Fibroblast of peridontal ligament (primary cell): ENCODE results near the gene UTP18.
"Not testable (repeated sequence)": the region's sequence is repeated elsewhere in the genome, so short reads cannot be mapped to it uniquely, and the experiment has no call there.

ENCODE experiments used
- DNase-seq: peaks from one replicate; pipeline ENCODE4 v3.0.0-alpha.2; 2010; ENCODE audit errors: extremely low read depth

UTP18 gene

DNA sequence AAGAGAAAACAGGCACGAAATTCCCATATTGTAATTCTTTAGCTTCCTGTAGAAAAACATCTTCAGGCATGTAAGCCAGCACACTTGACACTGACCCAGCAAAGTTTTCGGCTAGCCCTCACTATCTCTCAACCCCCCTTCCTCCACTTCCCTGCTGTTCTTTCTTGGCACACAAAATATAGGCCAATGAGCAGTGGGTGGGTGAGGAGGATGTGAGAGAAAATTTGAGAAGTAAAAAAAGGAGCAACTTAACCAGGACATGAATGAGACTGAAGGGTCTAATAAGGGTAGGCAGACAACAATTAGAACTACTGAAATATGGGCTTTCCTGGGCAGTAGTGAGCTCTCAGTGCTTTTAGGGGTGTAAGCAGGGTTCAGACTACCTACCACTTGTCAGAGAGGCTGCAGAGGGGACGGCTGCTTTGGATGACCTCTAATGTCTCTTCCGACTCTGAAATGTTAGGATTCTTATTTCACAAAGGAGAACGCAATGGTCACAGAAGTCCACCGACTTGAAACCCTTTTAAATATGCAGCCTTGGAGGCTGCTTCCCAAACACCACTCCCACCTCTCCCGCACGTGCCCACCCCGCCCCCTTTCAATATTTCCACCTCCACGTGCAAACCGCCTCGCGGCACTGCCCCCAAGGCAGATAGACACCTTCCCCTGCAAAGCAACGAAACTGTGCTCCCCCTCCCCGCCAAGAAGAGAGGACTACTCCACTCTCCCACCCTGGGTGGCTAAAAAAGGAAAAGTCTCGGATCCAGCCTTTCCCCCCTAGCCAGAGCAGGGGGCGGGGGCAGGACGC, 1.4 kb upstream of the UTP18 start:
- DNase-seq, result peak; percentile 11

DNA sequence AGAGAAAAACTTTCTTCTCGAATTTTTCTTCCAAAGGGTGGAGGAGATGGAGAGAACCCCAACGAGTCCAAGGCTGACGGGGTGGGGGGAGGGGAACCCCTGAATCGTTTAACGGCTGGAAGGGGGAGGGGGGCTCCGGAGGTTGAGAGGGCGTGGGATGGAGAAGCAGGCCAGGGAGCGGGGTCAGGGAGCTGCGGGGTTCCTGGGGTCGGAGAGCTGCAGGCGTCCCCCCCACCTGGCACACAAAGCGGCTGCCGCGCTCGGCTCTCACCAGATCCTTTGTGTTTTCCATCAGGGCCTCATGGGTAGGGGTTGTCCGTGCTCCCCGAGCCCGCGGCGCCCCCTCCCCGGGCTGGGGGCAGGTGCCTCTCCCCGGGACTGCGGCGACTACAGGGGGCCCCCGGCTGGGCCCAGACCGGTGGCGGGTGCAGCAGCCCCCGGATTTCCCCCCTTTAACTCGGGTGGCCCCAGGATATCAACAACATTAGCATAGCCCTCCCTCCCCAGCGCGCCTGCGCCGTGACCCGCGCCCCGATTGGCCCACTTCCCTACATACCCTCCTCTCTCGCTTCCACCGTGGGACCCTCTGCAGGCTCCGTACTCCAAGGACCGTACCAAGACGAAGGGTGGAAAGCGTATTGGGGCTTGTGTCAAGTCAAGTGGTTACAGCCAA, 646 bp upstream of the UTP18 start, which contains the start of gene MBTD1:
Gene MBTD1, minus strand, starts transcription at position 486 of the 673 bp plus-strand sequence. CDS start 34,888 bp downstream, outside the sequence.
- DNase-seq, result peak; percentile 98

DNA sequence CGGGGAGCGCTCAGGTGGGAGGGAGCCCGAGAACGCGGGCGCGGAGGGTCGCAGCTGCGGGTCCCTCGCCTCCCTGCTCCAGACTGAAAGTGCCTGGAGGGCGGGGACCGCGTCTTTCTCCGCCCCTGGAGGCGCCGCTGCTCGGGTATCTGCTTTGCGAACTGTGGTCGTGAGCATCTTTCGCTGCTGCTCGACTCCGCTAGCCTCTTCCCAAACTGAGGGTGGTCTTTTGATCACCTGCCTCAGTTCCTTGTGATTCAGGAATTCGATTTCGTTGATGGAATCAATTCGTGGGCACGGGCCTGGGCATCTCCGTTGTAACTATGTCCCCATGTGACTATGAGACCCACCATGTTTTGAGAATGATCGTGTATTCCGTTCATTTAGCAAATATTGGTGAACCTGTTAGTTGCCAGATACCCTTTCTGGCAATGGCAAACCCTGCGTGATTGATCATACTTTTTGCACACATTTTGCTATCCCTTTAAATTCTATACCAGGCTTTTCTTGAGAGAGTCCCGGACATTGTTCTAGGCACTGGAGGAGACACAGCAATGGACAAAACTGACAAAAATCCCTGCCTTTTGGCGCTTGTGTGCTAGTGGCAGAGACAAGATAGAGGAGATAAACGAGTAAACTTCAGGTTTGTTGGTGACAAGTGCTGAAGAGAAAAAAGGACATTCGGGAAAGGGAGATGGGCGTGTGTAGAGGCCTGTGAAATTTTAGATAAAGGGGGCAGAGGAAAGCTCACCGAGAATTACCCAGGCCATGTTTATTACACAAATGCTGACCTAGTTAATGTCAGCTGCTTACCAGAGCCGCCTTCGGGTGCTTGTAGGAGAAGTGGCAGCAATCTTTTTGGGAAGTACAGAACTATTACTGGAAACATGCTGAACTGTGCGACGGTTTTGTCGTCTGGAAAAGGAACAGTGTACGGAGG, 948 bp downstream of the UTP18 start:
- DNase-seq, result peak; percentile 18

DNA sequence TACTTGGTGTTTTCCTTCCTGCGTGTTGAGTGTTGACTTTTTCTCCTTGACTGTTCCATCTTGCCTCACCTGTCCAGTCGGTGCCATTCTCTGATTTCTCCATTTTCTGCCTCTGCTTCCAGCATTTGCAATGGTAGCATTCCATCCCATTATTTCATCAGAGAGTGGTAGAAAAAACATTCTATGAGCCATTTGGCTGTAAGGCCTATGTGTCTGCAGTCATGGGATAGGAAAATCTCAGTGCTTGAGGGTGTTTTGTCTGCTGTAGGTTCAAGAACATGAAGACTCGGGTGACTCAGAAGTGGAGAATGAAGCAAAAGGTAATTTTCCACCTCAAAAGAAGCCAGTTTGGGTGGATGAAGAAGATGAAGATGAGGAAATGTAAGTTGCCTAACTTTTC, 2.7 kb downstream of the UTP18 start:
- peak; percentile 21 for DNase-seq

DNA sequence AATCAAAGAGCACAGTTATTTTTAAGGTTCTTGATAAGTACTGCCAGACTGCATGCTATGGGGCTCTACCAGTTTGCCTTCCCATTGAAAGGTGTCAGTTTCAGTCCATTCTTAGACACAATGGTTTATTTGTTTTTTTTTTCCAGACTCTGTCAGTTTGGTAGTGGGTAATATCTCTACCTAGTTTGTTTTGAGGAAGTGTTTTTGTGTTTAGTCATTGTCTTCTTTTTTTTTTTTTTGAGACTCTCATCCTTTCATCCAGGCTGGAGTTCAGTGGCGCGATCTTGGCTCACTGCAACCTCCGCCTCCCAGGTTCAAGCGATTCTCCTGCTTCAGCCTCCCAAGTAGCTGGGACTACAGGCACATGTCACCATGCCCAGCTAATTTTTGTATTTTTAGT, 4.1 kb downstream of the UTP18 start:
- DNase-seq, result not testable (repeated sequence)

DNA sequence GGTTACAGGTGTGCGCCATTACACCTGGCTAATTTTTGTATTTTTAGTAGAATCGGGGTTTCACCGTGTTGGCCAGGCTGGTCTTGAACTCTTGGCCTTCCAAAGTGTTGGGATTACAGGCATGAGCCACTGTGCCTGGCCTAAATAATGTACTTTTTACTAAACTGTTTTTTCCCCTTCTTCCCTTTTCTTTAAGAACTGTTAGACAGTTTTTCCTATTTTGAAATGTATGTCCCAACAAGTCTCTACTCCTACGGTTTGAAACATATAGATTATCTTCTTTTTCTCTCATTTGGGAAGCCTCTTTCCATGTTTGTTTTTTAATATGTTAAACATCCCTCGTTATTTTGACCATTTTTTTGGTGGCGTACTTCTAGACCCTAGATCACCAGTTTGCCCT, 9.6 kb downstream of the UTP18 start:
- no peak for DNase-seq

DNA sequence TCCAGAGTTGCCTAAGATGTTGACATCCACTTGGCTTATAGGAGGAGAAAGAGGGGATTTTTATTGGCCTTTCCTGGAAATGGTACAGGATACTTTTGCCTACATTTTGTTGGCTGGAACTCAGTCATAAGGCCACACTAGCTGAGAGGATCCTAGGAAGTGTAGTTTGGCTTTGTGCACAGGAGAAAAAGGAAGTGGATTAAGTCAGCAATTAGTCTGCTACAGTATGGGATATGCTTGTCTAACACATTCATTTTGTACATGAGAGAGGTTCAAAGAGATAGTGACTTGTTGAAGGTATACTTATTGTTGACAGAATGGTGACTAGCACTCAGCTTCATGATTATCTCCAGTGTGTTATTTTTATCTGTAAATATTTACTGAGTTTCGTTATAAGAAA, 10.3 kb downstream of the UTP18 start:
- DNase-seq, result no peak

DNA sequence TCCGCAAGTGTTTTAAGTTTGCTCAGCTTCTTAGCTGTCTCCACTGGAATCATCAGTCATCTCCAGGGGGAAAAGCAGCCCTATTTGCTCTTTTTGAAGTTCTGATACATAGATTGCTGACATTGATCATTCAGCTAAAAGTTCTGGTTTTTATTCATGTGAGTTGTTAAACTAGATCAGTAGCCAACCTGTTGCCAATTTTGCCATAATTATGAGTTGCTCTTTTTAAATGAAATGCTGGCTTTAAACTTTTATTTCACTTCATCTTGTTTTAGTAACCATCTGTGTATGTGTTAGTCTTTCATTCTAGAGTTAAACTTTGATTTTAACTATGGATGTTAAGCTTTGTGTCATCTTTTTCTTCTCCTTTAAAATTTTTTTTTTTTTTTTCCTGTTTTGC, 12.5 kb downstream of the UTP18 start:
- DNase-seq, result no peak

DNA sequence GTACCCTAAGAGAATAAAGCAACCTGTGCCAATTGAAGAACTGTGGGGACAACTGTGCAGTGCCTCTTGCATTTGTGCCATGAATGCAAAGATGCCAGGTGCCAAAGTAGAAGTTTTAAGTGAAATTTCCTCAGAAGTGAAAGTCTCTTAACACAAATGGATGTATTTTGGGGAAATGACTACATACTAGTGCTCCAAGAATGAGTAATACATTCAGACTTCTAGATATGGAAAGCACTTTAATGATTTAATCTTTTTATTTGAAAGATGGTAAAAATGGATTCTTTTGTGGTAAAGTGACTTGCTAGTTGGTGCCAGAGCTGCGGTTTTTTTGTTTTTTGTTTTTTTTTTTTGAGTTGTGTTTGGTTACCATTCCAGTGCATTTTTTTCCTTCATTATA, 15.0 kb downstream of the UTP18 start:
- peak; percentile 93 for DNase-seq

DNA sequence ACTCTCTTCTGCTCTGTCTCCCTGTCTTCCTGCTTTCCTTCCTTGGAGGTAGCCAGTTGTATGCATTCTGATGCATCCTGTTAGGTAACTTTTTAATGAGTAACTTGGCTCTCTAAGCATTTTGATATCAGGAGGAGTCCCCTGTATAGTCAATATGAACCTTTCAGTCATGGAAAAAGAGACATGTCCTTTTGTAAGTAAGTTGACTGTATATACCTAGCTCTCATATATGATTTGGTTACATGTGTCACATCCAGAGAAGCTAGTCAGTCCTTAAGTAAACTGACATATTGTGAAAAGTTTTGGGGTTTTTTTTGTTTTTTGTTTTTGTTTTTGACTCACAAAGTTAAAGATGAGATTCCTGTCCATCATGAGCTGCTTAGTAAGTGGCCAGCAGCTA, 18.8 kb downstream of the UTP18 start:
- DNase-seq, result no peak

DNA sequence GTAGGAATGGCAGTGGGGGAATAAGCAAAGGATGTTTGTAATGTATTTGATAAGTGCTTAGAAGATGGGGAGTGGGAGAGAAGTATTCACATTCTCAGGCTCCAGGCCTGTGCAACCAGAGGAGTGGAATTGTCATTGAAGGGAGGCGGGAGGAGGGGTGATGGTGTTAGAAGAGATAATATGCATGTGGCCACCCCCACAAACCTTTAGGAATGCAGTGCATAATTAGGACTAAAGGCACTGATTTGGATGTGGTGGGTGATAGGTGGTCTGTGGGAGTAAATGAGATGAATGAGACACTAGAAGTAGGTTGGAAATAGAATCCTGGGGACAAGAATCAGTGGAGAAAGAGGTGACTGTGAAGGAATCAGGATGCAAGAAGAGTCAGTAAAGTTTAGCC, 27.1 kb downstream of the UTP18 start:
- no peak for DNase-seq

DNA sequence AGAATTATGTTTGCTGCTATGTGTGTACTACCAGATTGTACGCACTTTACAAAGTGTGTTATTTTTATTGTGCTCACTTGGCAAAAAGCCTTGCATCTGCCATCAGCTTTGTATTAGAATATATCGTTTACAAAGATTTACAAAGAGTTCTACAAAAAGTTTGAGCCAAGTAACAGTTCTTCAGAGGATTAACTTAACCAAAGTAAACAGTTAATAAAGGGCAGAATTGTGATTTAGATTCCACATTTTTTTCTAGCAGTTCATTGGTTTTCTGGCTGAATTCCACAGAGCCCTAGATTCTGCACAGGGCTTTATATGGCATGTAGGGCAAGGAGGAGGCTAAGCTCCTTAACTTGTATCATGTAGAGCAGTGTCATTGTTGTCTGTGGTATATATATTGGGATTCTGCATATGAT, 29.4 kb downstream of the UTP18 start:
- no peak for DNase-seq

DNA sequence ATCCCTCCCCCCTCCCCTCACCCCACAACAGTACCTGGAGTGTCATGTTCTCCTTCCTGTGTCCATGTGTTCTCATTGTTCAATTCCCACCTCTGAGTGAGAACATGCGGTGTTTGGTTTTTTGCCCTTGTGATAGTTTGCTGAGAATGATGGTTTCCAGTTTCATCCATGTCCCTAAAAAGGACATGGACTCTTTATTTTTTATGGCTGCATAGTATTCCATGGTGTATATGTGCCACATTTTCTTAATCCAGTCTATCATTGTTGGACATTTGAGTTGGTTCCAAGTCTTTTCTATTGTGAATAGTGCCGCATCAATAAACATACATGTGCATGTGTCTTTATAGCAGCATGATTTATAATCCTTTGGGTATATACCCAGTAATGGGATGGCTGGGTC, 34.0 kb downstream of the UTP18 start:
- not testable (repeated sequence) for DNase-seq

DNA sequence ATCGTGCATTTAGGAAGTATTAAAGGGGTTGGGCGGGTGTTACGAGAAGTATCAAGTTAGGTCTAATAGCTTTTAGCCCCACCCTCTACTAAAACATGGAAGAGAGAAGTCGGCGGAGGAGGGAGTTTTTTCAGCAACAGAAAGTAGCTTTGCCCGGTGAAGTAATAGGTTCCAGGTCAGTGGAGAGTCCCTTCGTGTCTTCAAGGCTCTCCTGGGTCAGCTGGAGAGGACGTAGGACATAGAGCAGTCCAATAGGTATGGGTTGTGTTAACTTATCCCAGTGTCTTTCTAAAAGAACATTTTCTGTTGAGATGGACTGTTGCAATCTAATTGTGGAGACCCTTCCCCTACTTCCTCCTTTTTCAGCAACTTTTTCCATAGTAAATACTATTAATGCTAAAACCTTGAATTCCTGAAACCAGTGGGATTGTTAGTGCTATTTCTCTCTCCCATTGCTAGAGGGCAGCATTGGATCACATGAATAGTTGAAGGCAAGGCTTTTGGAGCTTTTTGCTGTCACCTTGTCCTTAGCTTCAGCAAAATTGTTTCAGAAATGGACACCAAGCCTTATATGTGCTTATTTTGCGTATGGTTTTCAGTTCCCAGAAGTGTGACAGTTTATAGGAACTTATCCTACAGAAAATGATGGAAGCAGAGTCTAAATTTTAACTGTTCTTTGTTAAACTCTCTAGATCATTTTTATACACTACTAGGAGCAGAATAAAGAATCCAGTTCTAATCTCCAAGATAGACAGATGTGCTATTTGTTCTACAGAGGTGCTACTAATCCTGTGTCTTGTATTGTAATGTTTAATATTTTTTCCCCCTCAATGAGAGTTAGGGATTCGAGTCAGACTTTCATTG, 38.4 kb downstream of the UTP18 start:
- peak; percentile 66 for DNase-seq

DNA sequence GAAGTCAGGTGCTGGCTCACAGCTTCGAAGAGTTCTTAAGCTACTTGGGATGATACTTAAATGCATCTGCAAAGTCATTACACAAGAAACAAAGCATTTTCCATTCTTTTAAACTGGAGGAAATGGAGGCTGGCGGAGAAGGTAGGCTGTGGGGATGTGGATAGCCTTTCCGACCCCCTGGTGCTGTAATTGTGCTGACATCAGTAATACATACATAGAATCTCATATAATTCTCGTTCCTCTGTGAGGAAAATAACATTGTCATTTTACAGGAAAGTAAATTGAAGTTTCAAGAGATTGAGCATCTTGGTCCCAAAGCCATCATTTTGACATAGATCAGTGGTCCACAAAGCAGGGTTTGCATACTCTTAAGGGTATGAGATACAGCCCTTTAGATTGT, 39.5 kb downstream of the UTP18 start:
- DNase-seq, result no peak

DNA sequence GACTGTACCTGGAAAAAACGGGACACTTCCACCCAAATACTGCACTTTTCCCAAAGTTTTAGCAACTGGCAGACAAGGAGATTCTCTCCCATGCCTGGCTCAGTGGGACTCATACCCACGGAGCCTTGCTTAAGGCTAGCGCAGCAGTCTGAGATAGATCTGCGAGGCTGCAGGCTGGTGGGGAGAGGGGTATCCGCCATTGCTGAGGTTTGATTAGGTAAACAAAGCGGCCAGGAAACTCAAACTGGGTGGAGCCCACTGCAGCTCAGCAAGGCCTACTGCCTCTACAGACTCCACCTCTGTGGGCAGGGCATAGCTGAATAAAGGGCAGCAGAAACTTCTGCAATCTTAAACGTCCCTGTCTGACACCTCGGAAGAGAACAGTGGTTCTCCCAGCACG, 44.8 kb downstream of the UTP18 start:
- DNase-seq, result no peak

DNA sequence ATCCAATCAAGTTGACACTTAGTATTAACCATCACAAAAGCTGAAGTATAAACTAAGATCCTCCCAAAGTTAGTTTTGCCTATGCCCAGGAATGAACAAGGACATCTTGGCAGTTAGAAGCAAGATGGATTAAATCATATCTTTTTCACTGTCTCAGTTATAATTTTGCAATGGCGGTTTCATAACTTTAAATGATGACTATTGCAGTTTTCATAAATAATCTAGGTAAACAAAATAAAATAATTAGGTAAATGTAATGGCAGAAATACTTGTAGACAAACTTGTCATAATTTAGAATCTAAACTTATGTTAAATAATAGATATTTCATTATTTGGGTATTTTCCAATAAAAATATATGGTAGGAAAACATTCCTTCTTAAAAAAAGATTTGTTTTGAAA, 51.7 kb downstream of the UTP18 start:
- DNase-seq, result not testable (repeated sequence)

DNA sequence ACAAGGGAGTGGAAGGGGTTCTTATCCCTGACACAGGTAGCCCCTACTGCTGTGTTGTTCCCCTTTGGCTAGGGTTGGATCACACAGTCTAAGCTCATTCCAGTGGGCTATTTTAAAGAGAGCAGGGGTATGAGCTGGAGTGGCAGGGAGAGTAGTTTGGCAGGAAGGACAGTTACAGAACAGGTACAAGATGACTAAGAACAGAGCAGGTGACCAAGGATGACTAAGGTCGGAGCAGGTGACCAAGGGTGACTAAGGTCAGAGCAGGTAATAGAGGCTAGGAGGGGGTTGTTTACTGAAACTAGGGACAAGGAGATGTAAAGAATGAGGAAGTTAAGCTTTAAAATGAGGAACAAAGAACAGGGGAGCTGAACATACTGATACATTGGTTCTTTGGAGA, 58.8 kb downstream of the UTP18 start:
- DNase-seq, result no peak

DNA sequence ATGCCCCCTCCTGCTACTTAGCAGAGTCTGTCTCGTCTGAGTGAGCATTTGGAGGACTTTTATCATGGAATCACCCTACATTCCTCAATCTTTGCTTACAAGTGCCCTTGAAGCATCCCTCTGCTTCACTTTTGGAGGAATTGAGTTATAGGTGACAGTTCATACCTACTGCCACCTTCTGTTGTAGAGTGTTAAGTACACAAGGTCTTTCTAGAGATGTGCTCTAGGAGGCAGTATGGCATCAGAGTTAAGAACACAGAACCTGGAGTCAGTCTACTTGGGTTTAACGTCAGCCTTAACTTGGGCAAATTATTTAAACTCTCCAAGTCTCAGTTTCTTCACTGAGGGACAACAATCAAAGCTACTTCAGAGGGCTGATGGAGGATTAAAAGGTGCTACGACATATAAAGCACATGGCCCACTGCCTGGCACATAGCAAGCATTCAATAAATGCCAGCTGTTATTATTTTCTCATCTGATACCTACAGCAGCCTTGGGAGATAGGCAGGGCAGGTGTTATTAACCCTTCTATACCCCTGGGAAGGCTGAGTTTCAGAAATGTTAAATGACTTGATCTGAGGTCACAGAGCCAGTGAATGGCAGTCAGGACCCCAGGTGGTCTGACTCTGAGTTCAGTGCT, 62.2 kb downstream of the UTP18 start:
- DNase-seq, result peak; percentile 6

DNA sequence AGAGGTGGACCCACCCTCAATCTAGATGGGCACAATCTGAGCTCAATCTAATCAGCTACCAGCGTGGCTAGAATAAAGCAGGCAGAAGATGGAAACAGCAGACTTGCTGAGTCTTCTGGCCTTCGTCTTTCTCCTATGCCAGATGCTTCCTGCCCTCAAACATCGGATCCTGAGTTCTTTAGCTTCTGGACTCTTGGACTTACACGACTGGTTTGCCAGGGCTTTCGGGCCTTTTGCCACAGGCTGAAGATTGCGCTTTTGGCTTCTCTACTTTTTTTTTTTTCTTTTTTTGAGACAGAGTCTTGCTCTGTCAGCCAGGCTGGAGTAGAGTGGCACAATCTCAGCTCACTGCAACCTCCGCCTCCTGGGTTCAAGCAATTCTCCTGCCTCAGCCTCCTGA, 65.1 kb downstream of the UTP18 start:
- no peak for DNase-seq
